ENCODE data around the gene MLXIPL.

DNA sequence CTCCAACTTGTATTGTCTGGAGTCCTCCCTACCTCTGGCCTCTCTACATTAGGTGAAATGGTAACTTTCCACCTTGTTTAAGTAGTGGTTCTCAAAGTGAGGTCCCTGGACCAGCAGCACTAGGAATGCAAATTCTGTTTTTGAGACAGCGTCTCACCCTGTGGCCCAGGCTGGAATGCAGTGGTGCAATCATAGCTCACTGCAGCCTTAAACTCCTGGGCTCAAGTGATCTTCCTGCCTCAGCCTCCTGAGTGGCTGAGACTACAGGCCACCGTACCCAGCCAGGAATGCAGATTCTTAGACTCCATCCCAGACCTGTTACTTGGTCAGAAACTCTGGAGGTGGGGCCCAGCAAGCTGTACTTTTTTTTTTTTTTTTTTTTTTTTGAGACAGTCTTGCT, 39.1 kb downstream of the MLXIPL start:
- TF ChIP-seq, protein P1, sequence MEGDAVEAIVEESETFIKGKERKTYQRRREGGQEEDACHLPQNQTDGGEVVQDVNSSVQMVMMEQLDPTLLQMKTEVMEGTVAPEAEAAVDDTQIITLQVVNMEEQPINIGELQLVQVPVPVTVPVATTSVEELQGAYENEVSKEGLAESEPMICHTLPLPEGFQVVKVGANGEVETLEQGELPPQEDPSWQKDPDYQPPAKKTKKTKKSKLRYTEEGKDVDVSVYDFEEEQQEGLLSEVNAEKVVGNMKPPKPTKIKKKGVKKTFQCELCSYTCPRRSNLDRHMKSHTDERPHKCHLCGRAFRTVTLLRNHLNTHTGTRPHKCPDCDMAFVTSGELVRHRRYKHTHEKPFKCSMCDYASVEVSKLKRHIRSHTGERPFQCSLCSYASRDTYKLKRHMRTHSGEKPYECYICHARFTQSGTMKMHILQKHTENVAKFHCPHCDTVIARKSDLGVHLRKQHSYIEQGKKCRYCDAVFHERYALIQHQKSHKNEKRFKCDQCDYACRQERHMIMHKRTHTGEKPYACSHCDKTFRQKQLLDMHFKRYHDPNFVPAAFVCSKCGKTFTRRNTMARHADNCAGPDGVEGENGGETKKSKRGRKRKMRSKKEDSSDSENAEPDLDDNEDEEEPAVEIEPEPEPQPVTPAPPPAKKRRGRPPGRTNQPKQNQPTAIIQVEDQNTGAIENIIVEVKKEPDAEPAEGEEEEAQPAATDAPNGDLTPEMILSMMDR (IDR thresholded peaks at IDR 0.05): no peak
- TF ChIP-seq POLR2A (IDR thresholded peaks at IDR 0.05): no peak

Measured in gastroesophageal sphincter (tissue), 3 donors.